GM23338 (cell line): ENCODE data around the gene HEYL.

Experiments used
- CREB1 ChIP-seq: fragments of 250-450 bp; sonication (Bioruptor Pico); IDR thresholded peaks from 2 replicates; pipeline ENCODE4 v1.5.0; 2020; ENCODE audit warnings: low read depth, mild to moderate bottlenecking, moderate library complexity
- EZH2 ChIP-seq: fragments of 200-600 bp; sonication (generic); IDR thresholded peaks from one replicate; pipeline ENCODE4 v1.8.0; 2017; ENCODE audit warnings: antibody characterized with exemption, mild to moderate bottlenecking, low read depth; ENCODE audit not compliant: unreplicated experiment
- EZH2phosphoT487 ChIP-seq: fragments of 200-600 bp; sonication (generic); IDR thresholded peaks from one replicate; pipeline ENCODE4 v1.8.1; 2018; ENCODE audit warnings: antibody characterized with exemption; ENCODE audit not compliant: unreplicated experiment
- JUNB ChIP-seq: IDR thresholded peaks from one replicate; pipeline ENCODE4 v1.6.1; 2016; ENCODE audit warnings: antibody characterized with exemption; ENCODE audit not compliant: unreplicated experiment
- POLR2AphosphoS5 ChIP-seq: IDR thresholded peaks from 2 replicates; pipeline ENCODE4 v1.6.1; 2016; ENCODE audit warnings: antibody characterized with exemption, low read depth
- REST ChIP-seq: IDR thresholded peaks from one replicate; pipeline ENCODE4 v1.6.1; 2018; ENCODE audit warnings: antibody characterized with exemption; ENCODE audit not compliant: unreplicated experiment
- ZNF331 ChIP-seq: fragments of 250-450 bp; sonication (Bioruptor Pico); IDR thresholded peaks from 2 replicates; pipeline ENCODE4 v1.5.0; 2020; ENCODE audit warnings: low read depth, mild to moderate bottlenecking, moderate library complexity
- TF ChIP-seq, protein P1 (sequence below), 2 experiments: fragments of 200-600 bp in 1 of 2; sonication (generic) in 1 of 2; conservative IDR thresholded peaks; 2 replicates each; pipeline versions ENCODE4 v1.5.1 to v1.6.1; 2016 to 2017; ENCODE audit warnings: antibody characterized with exemption in 2 of 2, low read depth in 2 of 2, mild to moderate bottlenecking in 2 of 2, moderate library complexity in 1 of 2
- TF ChIP-seq, protein P2 (sequence below): IDR thresholded peaks from 2 replicates; pipeline ENCODE4 v1.6.1; 2016; ENCODE audit warnings: antibody characterized with exemption

GRCh38 chr1:39592069-39592468 is 47.4 kb downstream of the HEYL start:
- TF ChIP-seq, protein P1, sequence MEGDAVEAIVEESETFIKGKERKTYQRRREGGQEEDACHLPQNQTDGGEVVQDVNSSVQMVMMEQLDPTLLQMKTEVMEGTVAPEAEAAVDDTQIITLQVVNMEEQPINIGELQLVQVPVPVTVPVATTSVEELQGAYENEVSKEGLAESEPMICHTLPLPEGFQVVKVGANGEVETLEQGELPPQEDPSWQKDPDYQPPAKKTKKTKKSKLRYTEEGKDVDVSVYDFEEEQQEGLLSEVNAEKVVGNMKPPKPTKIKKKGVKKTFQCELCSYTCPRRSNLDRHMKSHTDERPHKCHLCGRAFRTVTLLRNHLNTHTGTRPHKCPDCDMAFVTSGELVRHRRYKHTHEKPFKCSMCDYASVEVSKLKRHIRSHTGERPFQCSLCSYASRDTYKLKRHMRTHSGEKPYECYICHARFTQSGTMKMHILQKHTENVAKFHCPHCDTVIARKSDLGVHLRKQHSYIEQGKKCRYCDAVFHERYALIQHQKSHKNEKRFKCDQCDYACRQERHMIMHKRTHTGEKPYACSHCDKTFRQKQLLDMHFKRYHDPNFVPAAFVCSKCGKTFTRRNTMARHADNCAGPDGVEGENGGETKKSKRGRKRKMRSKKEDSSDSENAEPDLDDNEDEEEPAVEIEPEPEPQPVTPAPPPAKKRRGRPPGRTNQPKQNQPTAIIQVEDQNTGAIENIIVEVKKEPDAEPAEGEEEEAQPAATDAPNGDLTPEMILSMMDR (conservative IDR thresholded peaks at IDR 0.05; ENCODE audit: low read depth in 2 of 2), result no peak
- TF ChIP-seq POLR2AphosphoS5, result no peak
- no peak for TF ChIP-seq EZH2
- no peak for TF ChIP-seq EZH2phosphoT487
- no peak for TF ChIP-seq JUNB
- TF ChIP-seq, protein P2, sequence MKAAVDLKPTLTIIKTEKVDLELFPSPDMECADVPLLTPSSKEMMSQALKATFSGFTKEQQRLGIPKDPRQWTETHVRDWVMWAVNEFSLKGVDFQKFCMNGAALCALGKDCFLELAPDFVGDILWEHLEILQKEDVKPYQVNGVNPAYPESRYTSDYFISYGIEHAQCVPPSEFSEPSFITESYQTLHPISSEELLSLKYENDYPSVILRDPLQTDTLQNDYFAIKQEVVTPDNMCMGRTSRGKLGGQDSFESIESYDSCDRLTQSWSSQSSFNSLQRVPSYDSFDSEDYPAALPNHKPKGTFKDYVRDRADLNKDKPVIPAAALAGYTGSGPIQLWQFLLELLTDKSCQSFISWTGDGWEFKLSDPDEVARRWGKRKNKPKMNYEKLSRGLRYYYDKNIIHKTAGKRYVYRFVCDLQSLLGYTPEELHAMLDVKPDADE, result no peak
- no peak for TF ChIP-seq ZNF331
- TF ChIP-seq REST, result no peak
- no peak for TF ChIP-seq CREB1 (CRISPR knock-in tag)
